ENCODE data around the gene SLC23A1. TPM values are rescaled to one million over a fixed set of nuclear protein-coding genes. Genes with fewer than 3 reads are reported as not detected.

The SLC23A1 gene
- total RNA-seq, 2 donors from 2014 or later, result not detected

DNA sequence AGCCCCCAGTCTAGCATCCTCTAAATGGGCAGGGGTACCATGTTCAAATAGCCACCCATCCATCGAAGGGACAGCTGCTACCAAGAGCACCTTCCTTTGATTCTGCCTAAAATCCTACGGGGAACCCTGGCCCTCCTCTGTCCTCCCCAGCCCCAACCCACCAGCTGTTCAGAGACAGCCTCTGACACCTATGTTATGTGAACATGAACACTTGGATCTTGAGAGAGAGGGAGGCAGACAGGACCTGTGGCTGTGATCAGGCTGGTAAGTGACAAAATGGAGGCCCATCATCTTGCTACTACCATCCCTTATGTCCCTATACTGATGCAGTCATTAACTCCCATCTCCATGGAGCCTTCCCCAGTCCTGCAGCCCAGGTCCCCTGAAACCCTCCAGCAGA is 8.2 kb downstream of the SLC23A1 start:
- Histone ChIP-seq H3K36me3 (peaks cover 16% of the 10 kb centered on the region), H3K27ac (no peak overlapping the region), H3K4me3 (no peak overlapping the region), H3K9me3 (no peaks in the 10 kb centered on the region), H3K27me3 (replicated peaks; ENCODE audit: insufficient read depth) (no peaks in the 10 kb centered on the region), H3K4me1 (ENCODE audit: control insufficient read depth in 1 of 2, low read depth in 2 of 2) (peaks cover 0 to 7% of the 10 kb centered on the region in 2 donors)
- no peak for ATAC-seq (ENCODE audit: insufficient number of reproducible peaks, low FRiP score, low read depth)
- no peak for DNase-seq (ENCODE audit: low spot score)
- TF ChIP-seq, protein P1, sequence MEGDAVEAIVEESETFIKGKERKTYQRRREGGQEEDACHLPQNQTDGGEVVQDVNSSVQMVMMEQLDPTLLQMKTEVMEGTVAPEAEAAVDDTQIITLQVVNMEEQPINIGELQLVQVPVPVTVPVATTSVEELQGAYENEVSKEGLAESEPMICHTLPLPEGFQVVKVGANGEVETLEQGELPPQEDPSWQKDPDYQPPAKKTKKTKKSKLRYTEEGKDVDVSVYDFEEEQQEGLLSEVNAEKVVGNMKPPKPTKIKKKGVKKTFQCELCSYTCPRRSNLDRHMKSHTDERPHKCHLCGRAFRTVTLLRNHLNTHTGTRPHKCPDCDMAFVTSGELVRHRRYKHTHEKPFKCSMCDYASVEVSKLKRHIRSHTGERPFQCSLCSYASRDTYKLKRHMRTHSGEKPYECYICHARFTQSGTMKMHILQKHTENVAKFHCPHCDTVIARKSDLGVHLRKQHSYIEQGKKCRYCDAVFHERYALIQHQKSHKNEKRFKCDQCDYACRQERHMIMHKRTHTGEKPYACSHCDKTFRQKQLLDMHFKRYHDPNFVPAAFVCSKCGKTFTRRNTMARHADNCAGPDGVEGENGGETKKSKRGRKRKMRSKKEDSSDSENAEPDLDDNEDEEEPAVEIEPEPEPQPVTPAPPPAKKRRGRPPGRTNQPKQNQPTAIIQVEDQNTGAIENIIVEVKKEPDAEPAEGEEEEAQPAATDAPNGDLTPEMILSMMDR (IDR thresholded peaks at IDR 0.05), result no peak

- ATAC-seq (ENCODE audit: insufficient number of reproducible peaks, low FRiP score, low read depth) (no peak), DNase-seq (ENCODE audit: low spot score) (no peak)
- H3K9me3 ChIP-seq, result no peaks in the 10 kb centered on the region
- H3K4me3 ChIP-seq, result no peak overlapping the region
- peaks cover 0 to 7% of the 10 kb centered on the region in 2 donors for H3K4me1 ChIP-seq (ENCODE audit: control insufficient read depth in 1 of 2, low read depth in 2 of 2)
- no peaks in the 10 kb centered on the region for H3K27me3 ChIP-seq (replicated peaks; ENCODE audit: insufficient read depth)
- TF ChIP-seq, protein P1 (IDR thresholded peaks at IDR 0.05), result no peak
- H3K27ac ChIP-seq, result no peak overlapping the region
- H3K36me3 ChIP-seq, result peaks cover 37% of the 10 kb centered on the region
Measured at GRCh38 chr5:139371482-139372435, 11.3 kb downstream of the SLC23A1 start.

- ATAC-seq (ENCODE audit: insufficient number of reproducible peaks, low FRiP score, low read depth) (no peak), DNase-seq (ENCODE audit: low spot score) (no peak)
- peaks cover 60% of the 10 kb centered on the region for H3K36me3 ChIP-seq
- no peaks in the 10 kb centered on the region for H3K9me3 ChIP-seq
- no peak overlapping the region for H3K4me3 ChIP-seq
- no peak overlapping the region for H3K27ac ChIP-seq
- H3K27me3 ChIP-seq (replicated peaks; ENCODE audit: insufficient read depth), result no peaks in the 10 kb centered on the region
- TF ChIP-seq, protein P1 (IDR thresholded peaks at IDR 0.05), result no peak
- H3K4me1 ChIP-seq (ENCODE audit: control insufficient read depth in 1 of 2, low read depth in 2 of 2), result peaks cover 0 to 7% of the 10 kb centered on the region in 2 donors
Measured at GRCh38 chr5:139369181-139369580, 13.9 kb downstream of the SLC23A1 start.

- peaks cover 62% of the 10 kb centered on the region for H3K36me3 ChIP-seq
- DNase-seq (ENCODE audit: low spot score), result no peak
- ATAC-seq (ENCODE audit: insufficient number of reproducible peaks, low FRiP score, low read depth), result no peak
- no peak overlapping the region for H3K27ac ChIP-seq
- no peaks in the 10 kb centered on the region for H3K9me3 ChIP-seq
- no peak overlapping the region for H3K4me3 ChIP-seq
- H3K27me3 ChIP-seq (replicated peaks; ENCODE audit: insufficient read depth), result no peaks in the 10 kb centered on the region
- TF ChIP-seq, protein P1 (IDR thresholded peaks at IDR 0.05), result no peak
- peaks cover 0 to 3% of the 10 kb centered on the region in 2 donors for H3K4me1 ChIP-seq (ENCODE audit: control insufficient read depth in 1 of 2, low read depth in 2 of 2)
Measured at GRCh38 chr5:139368613-139369012, 14.5 kb downstream of the SLC23A1 start.

DNA sequence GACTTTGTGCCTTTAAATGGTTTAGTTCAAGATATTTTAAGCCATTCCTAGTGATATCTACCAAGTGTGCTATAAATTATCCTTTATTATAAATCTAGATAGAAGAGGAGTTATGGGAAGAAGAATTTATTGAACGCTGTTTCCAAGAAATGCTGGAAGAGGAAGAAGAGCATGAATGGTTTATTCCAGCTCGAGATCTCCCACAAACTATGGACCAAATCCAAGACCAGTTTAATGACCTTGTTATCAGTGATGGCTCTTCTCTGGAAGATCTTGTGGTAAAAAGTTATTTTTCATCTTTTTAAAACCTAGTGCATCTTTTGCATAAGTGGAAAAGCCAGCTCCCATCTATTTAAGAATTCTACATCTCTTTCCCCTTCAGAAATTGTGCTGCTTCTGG is 18.6 kb downstream of the SLC23A1 start:
- no peak overlapping the region for H3K27ac ChIP-seq

More for the DNA sequence above, 18.6 kb downstream of the SLC23A1 start:
- DNase-seq (ENCODE audit: low spot score), result no peak
- peaks cover 45% of the 10 kb centered on the region for H3K36me3 ChIP-seq
- ATAC-seq (ENCODE audit: insufficient number of reproducible peaks, low FRiP score, low read depth), result no peak
- H3K27me3 ChIP-seq (replicated peaks; ENCODE audit: insufficient read depth), result no peaks in the 10 kb centered on the region
- no peaks in the 10 kb centered on the region for H3K9me3 ChIP-seq
- no peak overlapping the region for H3K4me3 ChIP-seq
- H3K4me1 ChIP-seq (ENCODE audit: control insufficient read depth in 1 of 2, low read depth in 2 of 2), result peaks cover 0 to 5% of the 10 kb centered on the region in 2 donors
- TF ChIP-seq, protein P1 (IDR thresholded peaks at IDR 0.05), result no peak
